OCI-LY7 (cell line): Measurements from ENCODE around the gene PADI3. TPM values are rescaled to one million over a fixed set of nuclear protein-coding genes. Genes with fewer than 3 reads are reported as not detected.
"Not testable (repeated sequence)": the region's sequence is repeated elsewhere in the genome, so short reads cannot be mapped to it uniquely, and the experiment has no call there.

Source experiments
- BruUV-seq: library from RNA; stranded (reverse); fragments of 400-500 nt; replicated peaks from 2 replicates; lab custom pipeline; 2021; lab: Mats Ljungman, UMichigan
- CTCF ChIA-PET: fragments of 300-600 bp; sonication (Branson Sonifier 250); formaldehyde crosslinking; loops from one replicate; lab custom pipeline; 2022; ENCODE audit warnings: antibody characterized with exemption; ENCODE audit not compliant: unreplicated experiment; lab: Charles Lee
- POLR2A ChIA-PET: fragments of 300-600 bp; sonication (Branson Sonifier 250); formaldehyde crosslinking; loops from one replicate; lab custom pipeline; 2022; ENCODE audit warnings: antibody characterized with exemption; lab: Charles Lee
- DNase-seq: peaks from one replicate; pipeline ENCODE4 v3.0.0-alpha.2; 2015; ENCODE audit warnings: low spot score
- H2AFZ ChIP-seq: fragments of 200-600 bp; sonication (generic), shearing (Covaris generic); 2 replicates; pipeline ENCODE4 v1.6.1; 2014; ENCODE audit warnings: mild to moderate bottlenecking, antibody characterized with exemption, low read length, moderate library complexity
- H3K27ac ChIP-seq: fragments of 200-600 bp; sonication (generic); 2 replicates; pipeline ENCODE4 v1.5.1; 2014; ENCODE audit warnings: mixed run types, low read depth, mild to moderate bottlenecking, moderate library complexity, low read length, inconsistent platforms; ENCODE audit not compliant: poor library complexity, severe bottlenecking
- H3K36me3 ChIP-seq: fragments of 200-600 bp; sonication (generic); 2 replicates; pipeline ENCODE4 v1.6.1; 2014; ENCODE audit warnings: mild to moderate bottlenecking, antibody characterized with exemption, low read length, moderate library complexity, mixed read lengths; ENCODE audit not compliant: insufficient read depth
- H3K4me1 ChIP-seq: fragments of 200-600 bp; sonication (generic); 2 replicates; pipeline ENCODE4 v1.5.1; 2014; ENCODE audit warnings: mild to moderate bottlenecking, low read length; ENCODE audit not compliant: insufficient read depth, poor library complexity, severe bottlenecking
- H3K4me2 ChIP-seq: fragments of 200-600 bp; sonication (generic); 2 replicates; pipeline ENCODE4 v1.6.1; 2014; ENCODE audit warnings: mild to moderate bottlenecking, low read length
- H3K4me3 ChIP-seq: fragments of 200-600 bp; sonication (generic); 2 replicates; pipeline ENCODE4 v1.5.1; 2014; ENCODE audit warnings: mild to moderate bottlenecking, low read depth, low read length; ENCODE audit not compliant: poor library complexity, severe bottlenecking
- H3K79me2 ChIP-seq: fragments of 200-600 bp; sonication (generic); 2 replicates; pipeline ENCODE4 v1.6.1; 2016; ENCODE audit warnings: low read depth, mild to moderate bottlenecking, low read length, moderate library complexity, mixed read lengths; ENCODE audit not compliant: insufficient read depth
- H3K9me2 ChIP-seq: fragments of 200-600 bp; sonication (generic); 2 replicates; pipeline ENCODE4 v1.6.1; 2016; ENCODE audit warnings: mild to moderate bottlenecking, low read length, mixed read lengths; ENCODE audit not compliant: insufficient read depth
- H3K9me3 ChIP-seq: fragments of 200-600 bp; sonication (generic); 2 replicates; pipeline ENCODE4 v1.6.1; 2014; ENCODE audit warnings: mild to moderate bottlenecking, mixed run types, low read length, mixed read lengths
- H4K20me1 ChIP-seq: fragments of 200-600 bp; sonication (generic); 2 replicates; pipeline ENCODE4 v1.6.1; 2014; ENCODE audit warnings: mild to moderate bottlenecking, antibody characterized with exemption, low read length, moderate library complexity, mixed read lengths; ENCODE audit not compliant: insufficient read depth
- CTCF ChIP-seq: fragments of 200-600 bp; sonication (generic); conservative IDR thresholded peaks from 2 replicates; pipeline ENCODE4 v1.5.1; 2014; ENCODE audit warnings: mild to moderate bottlenecking, antibody characterized with exemption, low read length, moderate library complexity, mixed read lengths
- EZH2phosphoT487 ChIP-seq: fragments of 200-600 bp; sonication (generic); IDR thresholded peaks from 2 replicates; pipeline ENCODE4 v1.6.1; 2018; ENCODE audit warnings: low read depth, borderline replicate concordance, mild to moderate bottlenecking, mixed run types, antibody characterized with exemption, low read length, moderate library complexity, mixed read lengths
- intact Hi-C: fragments of 100-400 bp; cut with micrococcal nuclease; formaldehyde crosslinking; loops from one replicate; pipeline ENCODE4 v1.10.0; 2022; ENCODE audit not compliant: unreplicated experiment
- total RNA-seq, 2 experiments: library from RNA; depleted of rRNA in 1 of 2; stranded (reverse); fragments of >200 nt in 1 of 2; shearing (Covaris generic) in 1 of 2; gene quantifications; 2 replicates each; pipeline ENCODE4 v1.2.3, GENCODE V29; 2014 to 2022

Gene PADI3
- total RNA-seq, 2 experiments from 2014 or later, result not detected

DNA sequence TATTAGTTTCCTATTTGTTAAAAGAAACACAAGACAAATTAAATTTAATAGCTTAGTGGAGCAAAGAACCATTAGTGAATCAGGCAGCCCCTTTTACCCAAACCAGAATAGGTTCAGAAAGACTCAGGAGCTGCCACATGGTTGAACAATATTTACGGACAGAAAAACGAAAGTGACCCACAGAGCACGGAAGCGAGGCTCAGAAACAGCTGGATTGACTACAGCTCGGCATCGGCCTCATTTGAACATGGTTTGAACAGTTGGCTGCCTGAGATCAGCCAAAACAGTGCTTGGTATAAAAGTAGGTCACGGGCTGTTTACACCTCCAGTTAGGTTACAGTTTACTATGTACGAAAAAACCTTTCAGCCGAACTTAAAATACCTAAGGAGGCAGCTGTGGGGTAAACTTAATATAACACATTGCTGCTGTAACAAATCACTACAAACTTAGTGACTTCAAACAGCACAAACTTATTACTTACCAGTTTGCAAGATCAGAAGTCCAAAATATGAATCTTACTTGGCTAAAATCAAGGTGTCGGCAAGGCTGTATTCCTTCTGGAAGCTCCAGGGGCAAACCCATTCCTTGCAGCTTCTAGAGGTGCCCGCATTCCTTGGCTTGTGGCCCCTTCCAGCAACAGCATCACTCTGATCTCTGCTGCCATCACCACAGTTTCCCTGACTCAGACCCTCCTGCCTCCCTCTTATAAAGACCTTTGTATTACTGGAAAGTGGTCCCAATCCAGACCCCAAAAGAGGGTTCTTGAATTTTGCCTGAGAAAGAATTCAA is 70.9 kb downstream of the PADI3 start:
- no TSS peak for BruUV-seq
- H4K20me1 ChIP-seq, result no peaks in the 10 kb centered on the region
- no peak overlapping the region for H2AFZ ChIP-seq
- H3K4me2 ChIP-seq, result no peak overlapping the region
- no peaks in the 10 kb centered on the region for H3K9me2 ChIP-seq
- ChIA-PET CTCF (no interaction called here), POLR2A (no interaction called here)
- no peaks in the 10 kb centered on the region for H3K4me1 ChIP-seq
- no peaks in the 10 kb centered on the region for H3K9me3 ChIP-seq
- intact Hi-C loops, result no loop called here
- no peak overlapping the region for H3K27ac ChIP-seq
- H3K36me3 ChIP-seq, result no peaks in the 10 kb centered on the region
- H3K79me2 ChIP-seq, result no peaks in the 10 kb centered on the region
- DNase-seq, result no peak
- TF ChIP-seq CTCF (no peak), EZH2phosphoT487 (no peak)
- no peak overlapping the region for H3K4me3 ChIP-seq

DNA sequence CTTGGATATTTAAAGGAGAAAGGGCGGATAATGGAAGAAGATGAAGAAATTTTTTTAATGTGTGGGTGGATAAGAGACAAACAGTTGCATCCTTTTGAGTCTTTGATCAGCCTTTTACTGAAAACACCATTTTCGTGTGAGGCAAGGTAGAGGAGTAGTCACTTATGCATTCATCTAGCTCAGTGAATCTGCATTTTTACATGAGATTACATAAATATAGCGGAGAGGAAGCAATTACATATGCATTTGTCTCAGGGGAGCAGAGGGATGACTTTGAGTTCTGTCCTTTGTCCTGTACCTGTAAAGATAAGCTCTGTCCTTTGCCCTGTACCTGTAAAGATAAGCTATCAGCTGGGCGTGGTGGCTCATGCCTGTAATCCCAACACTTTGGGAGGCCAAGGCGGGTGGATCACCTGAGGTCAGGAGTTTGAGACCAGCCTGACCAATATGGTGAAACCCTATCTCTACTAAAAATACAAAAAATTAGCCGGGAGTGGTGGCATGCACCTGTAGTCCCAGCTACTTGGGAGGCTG is 73.0 kb downstream of the PADI3 start:
- H3K79me2 ChIP-seq, H3K9me3 ChIP-seq, H4K20me1 ChIP-seq, H3K27ac ChIP-seq, H3K9me2 ChIP-seq, BruUV-seq, H3K4me3 ChIP-seq, CTCF ChIA-PET, H2AFZ ChIP-seq, H3K4me2 ChIP-seq, H3K4me1 ChIP-seq, DNase-seq, intact Hi-C loops, H3K36me3 ChIP-seq: not testable (repeated sequence)
- POLR2A ChIA-PET, result interaction anchor here (0.7 kb wide), 1 partner anchor 69 kb away, joined by 3 read pairs; no protein-coding TSS in a partner anchor

DNA sequence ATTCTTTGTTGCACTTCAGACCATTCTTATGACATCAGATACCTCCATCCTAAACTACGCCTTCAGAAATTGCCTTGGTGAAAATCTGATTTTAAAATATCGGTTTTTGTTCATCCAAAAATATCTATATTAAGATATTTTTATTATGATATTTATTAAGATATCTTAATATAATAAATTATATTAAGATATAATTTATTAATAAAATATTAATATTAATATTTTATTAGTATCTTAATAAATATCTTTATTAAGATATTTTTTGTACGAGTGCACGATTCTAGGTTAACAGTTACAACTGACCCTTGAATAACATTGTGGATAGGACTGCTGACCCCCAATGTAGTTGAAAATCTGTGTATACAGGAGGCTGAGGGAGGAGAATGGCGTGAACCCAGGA is 80.0 kb downstream of the PADI3 start:
- Histone ChIP-seq H3K4me2 (no peak overlapping the region), H3K4me1 (no peaks in the 10 kb centered on the region), H2AFZ (no peak overlapping the region), H3K36me3 (no peaks in the 10 kb centered on the region), H4K20me1 (no peaks in the 10 kb centered on the region), H3K9me2 (no peaks in the 10 kb centered on the region), H3K9me3 (no peaks in the 10 kb centered on the region), H3K79me2 (no peaks in the 10 kb centered on the region), H3K4me3 (no peak overlapping the region), H3K27ac (no peak overlapping the region)
- ChIA-PET CTCF (no interaction called here), POLR2A (no interaction called here)
- DNase-seq, result no peak
- intact Hi-C loops, result no loop called here
- no TSS peak for BruUV-seq
- no peak for TF ChIP-seq CTCF
- no peak for TF ChIP-seq EZH2phosphoT487
